H1 (cell line): ENCODE measurements around the gene F8. TPM values are rescaled to one million over a fixed set of nuclear protein-coding genes. Genes with fewer than 3 reads are reported as not detected.

ENCODE experiments used
- CHD2 ChIP-seq: IDR thresholded peaks from 2 replicates; pipeline ENCODE4 v1.6.1; 2012; ENCODE audit warnings: low read length, improper control_type of control experiment
- CHD7 ChIP-seq: fragments of 300-600 bp; sonication (generic); IDR thresholded peaks from 2 replicates; pipeline ENCODE4 v1.7.1; 2012; ENCODE audit warnings: low read length, moderate library complexity, mild to moderate bottlenecking, inconsistent platforms; ENCODE audit not compliant: insufficient replicate concordance
- EGR1 ChIP-seq: IDR thresholded peaks from 2 replicates; pipeline ENCODE4 v1.6.1; 2011; ENCODE audit warnings: low read depth, low read length, borderline replicate concordance
- GABPA ChIP-seq: IDR thresholded peaks from 2 replicates; pipeline ENCODE4 v1.6.1; 2011; ENCODE audit warnings: mild to moderate bottlenecking, low read length, moderate library complexity, borderline replicate concordance; ENCODE audit not compliant: insufficient read depth
- MAFK ChIP-seq: IDR thresholded peaks from 2 replicates; pipeline ENCODE4 v1.6.1; 2012; ENCODE audit warnings: low read depth, mild to moderate bottlenecking, improper control_type of control experiment, low read length
- SIRT6 ChIP-seq: IDR thresholded peaks from one replicate; pipeline ENCODE4 v1.7.1; 2012; ENCODE audit warnings: low read length, inconsistent platforms
- SP4 ChIP-seq: IDR thresholded peaks from 2 replicates; pipeline ENCODE4 v1.6.1; 2012; ENCODE audit warnings: low read length, inconsistent platforms
- SRF ChIP-seq: IDR thresholded peaks from 2 replicates; pipeline ENCODE4 v1.6.1; 2011; ENCODE audit warnings: mild to moderate bottlenecking, low read depth, low read length, moderate library complexity
- USF2 ChIP-seq: IDR thresholded peaks from 2 replicates; pipeline ENCODE4 v1.6.1; 2011; ENCODE audit warnings: low read length, improper control_type of control experiment
- ZNF274 ChIP-seq: IDR thresholded peaks from 2 replicates; pipeline ENCODE4 v1.7.0; 2012; ENCODE audit warnings: low read length, borderline replicate concordance; ENCODE audit errors: extremely low read depth
- polyA plus RNA-seq, 7 experiments: library from polyadenylated mRNA; depleted of rRNA in 3 of 7; stranded (reverse) in 5 of 7; unstranded in 2 of 7; fragments of >200 nt in 5 of 7; fragments of 200-250 nt in 2 of 7; gene quantifications; 1 replicate in 5 of 7; 2 replicates in 1 of 7; 4 replicates in 1 of 7; pipeline versions ENCODE4 v1.2.1 to v1.2.3, GENCODE V29; 2011 to 2013; ENCODE audit warnings: missing spikeins in 2 of 7, mixed read lengths in 2 of 7
- total RNA-seq: library from RNA; stranded (reverse); fragmentation: NEBNext Ultra II Directional; extraction: Animal tissue kit (Norgen Biotek cat#: 25700); gene quantifications from 2 replicates; pipeline ENCODE4 v1.2.1, GENCODE V29; 2021

The F8 gene
- total and polyA plus RNA-seq, 2 of the 8 experiments (the other 6 are each of a cell fraction or from before 2014, with no cell fraction given), result 1.1 to 2.6 TPM

GRCh38 chrX:155005190-155005589 lies 17.3 kb downstream of the F8 start (continued):
- TF ChIP-seq CHD7 (no peak), ZNF274 (no peak), SP4 (no peak), USF2 (no peak), CHD2 (no peak), EGR1 (no peak), MAFK (no peak), SRF (no peak), SIRT6 (no peak), GABPA (no peak)
